MM.1S (cell line): ENCODE data around the gene MRPL51.

Experiments
- DNase-seq: peaks from one replicate; pipeline ENCODE4 v3.0.0-alpha.2; 2015
- H2AFZ ChIP-seq: fragments of 300-600 bp; sonication (generic); 2 replicates; pipeline ENCODE4 v1.6.0; 2016; ENCODE audit warnings: antibody characterized with exemption, low read length
- H3F3A ChIP-seq: fragments of 300-600 bp; sonication (generic); 2 replicates; pipeline ENCODE4 v1.6.1; 2016; ENCODE audit warnings: mild to moderate bottlenecking, antibody characterized with exemption, low read length, moderate library complexity, mixed read lengths; ENCODE audit not compliant: insufficient read depth
- H3K27ac ChIP-seq: fragments of 300-600 bp; sonication (generic); 2 replicates; pipeline ENCODE4 v1.5.1; 2016; ENCODE audit warnings: mild to moderate bottlenecking, low read length
- H3K27me3 ChIP-seq: fragments of 300-600 bp; sonication (generic); replicated peaks from 2 replicates; pipeline ENCODE4 v1.6.0; 2016; ENCODE audit warnings: low read length; ENCODE audit not compliant: insufficient read depth
- H3K36me3 ChIP-seq: fragments of 300-600 bp; sonication (generic); replicated peaks from 2 replicates; pipeline ENCODE4 v1.6.1; 2016; ENCODE audit warnings: mild to moderate bottlenecking, low read length, mixed read lengths; ENCODE audit not compliant: insufficient read depth
- H3K4me1 ChIP-seq: fragments of 300-600 bp; sonication (generic); 2 replicates; pipeline ENCODE4 v1.6.1; 2016; ENCODE audit warnings: low read length, mixed read lengths
- H3K4me2 ChIP-seq: fragments of 300-600 bp; sonication (generic); 2 replicates; pipeline ENCODE4 v1.6.0; 2016; ENCODE audit warnings: low read depth, low read length
- H3K4me3 ChIP-seq: fragments of 300-600 bp; sonication (generic); 2 replicates; pipeline ENCODE4 v1.5.1; 2016; ENCODE audit warnings: low read length, mixed read lengths
- H3K79me2 ChIP-seq: fragments of 300-600 bp; sonication (generic); 2 replicates; pipeline ENCODE4 v1.6.1; 2016; ENCODE audit warnings: mixed run types, low read length, mixed read lengths
- H3K9ac ChIP-seq: fragments of 300-600 bp; sonication (generic); 2 replicates; pipeline ENCODE4 v1.6.1; 2016; ENCODE audit warnings: low read length, mixed read lengths
- H3K9me2 ChIP-seq: fragments of 300-600 bp; sonication (generic); replicated peaks from 2 replicates; pipeline ENCODE4 v1.6.1; 2016; ENCODE audit warnings: mild to moderate bottlenecking, low read length, mixed read lengths; ENCODE audit not compliant: insufficient read depth
- H3K9me3 ChIP-seq: fragments of 300-600 bp; sonication (generic); replicated peaks from 2 replicates; pipeline ENCODE4 v1.6.1; 2016; ENCODE audit warnings: mild to moderate bottlenecking, low read length, mixed read lengths; ENCODE audit not compliant: insufficient read depth
- H4K20me1 ChIP-seq: fragments of 300-600 bp; sonication (generic); 2 replicates; pipeline ENCODE4 v1.6.1; 2016; ENCODE audit warnings: mild to moderate bottlenecking, low read length, moderate library complexity, mixed read lengths; ENCODE audit not compliant: insufficient read depth
- EZH2 ChIP-seq: fragments of 300-600 bp; sonication (generic); optimal IDR thresholded peaks from 2 replicates; pipeline ENCODE3; 2017; ENCODE audit warnings: low read depth, mild to moderate bottlenecking, antibody characterized with exemption, low read length, mixed read lengths
- EZH2phosphoT487 ChIP-seq: fragments of 300-600 bp; sonication (generic); IDR thresholded peaks from 2 replicates; pipeline ENCODE4 v1.6.1; 2018; ENCODE audit warnings: antibody characterized with exemption, low read length
- TF ChIP-seq, protein P1 (sequence below): fragments of 300-600 bp; sonication (generic); IDR thresholded peaks from 2 replicates; pipeline ENCODE4 v1.5.1; 2016; ENCODE audit warnings: antibody characterized with exemption, low read length, mixed read lengths

Gene MRPL51

DNA sequence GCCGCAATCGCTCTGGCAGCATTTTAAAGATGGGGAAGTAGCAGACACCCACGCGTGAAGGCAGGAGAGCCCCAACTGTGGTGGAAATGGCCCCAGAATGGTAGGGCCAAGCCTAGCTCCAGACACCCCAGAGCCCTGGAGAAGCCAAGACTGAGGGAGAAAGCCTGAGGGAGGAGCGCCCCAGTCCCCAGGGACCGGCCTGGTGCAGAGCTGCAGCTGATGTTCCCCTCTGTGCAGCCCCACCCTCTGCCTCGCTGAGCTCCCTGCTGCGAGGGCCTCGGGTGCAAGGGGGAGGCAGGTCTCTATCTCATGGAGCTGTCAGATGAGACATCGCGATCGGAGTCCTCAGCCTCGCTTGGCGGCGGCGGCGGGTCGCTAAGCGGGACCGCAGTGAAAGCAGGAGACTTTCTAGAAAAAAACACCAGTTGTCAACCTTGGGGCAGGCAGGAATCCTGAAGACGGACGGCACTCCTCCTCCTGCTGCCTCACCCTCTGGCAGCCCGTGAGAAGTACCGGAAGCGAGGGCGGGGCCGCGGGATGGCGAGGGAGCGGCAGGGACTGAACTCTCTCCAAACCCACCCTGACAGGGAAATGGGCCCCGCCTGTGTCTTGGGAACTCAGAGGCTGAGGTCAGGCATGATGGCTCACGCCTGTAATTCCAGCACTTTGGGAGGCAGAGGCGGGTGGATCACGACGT lies 47.3 kb upstream of the MRPL51 start:
- TF ChIP-seq, protein P1, sequence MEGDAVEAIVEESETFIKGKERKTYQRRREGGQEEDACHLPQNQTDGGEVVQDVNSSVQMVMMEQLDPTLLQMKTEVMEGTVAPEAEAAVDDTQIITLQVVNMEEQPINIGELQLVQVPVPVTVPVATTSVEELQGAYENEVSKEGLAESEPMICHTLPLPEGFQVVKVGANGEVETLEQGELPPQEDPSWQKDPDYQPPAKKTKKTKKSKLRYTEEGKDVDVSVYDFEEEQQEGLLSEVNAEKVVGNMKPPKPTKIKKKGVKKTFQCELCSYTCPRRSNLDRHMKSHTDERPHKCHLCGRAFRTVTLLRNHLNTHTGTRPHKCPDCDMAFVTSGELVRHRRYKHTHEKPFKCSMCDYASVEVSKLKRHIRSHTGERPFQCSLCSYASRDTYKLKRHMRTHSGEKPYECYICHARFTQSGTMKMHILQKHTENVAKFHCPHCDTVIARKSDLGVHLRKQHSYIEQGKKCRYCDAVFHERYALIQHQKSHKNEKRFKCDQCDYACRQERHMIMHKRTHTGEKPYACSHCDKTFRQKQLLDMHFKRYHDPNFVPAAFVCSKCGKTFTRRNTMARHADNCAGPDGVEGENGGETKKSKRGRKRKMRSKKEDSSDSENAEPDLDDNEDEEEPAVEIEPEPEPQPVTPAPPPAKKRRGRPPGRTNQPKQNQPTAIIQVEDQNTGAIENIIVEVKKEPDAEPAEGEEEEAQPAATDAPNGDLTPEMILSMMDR = no peak
- no peak for TF ChIP-seq EZH2
- Histone ChIP-seq H3K4me3 (no peak overlapping the region), H3K79me2 (peaks cover 21% of the 10 kb centered on the region), H2AFZ (no peak overlapping the region), H3K27me3 (no peaks in the 10 kb centered on the region), H3K9ac (no peak overlapping the region), H3K27ac (no peak overlapping the region), H3K36me3 (peaks cover 8% of the 10 kb centered on the region; the same call in 1 of the 2 replicates), H3F3A (peaks cover 48% of the 10 kb centered on the region), H3K9me2 (no peaks in the 10 kb centered on the region), H3K4me2 (no peak overlapping the region), H3K9me3 (no peaks in the 10 kb centered on the region), H4K20me1 (peaks cover 33% of the 10 kb centered on the region), H3K4me1 (peaks cover 7% of the 10 kb centered on the region)
- no peak for DNase-seq

DNA sequence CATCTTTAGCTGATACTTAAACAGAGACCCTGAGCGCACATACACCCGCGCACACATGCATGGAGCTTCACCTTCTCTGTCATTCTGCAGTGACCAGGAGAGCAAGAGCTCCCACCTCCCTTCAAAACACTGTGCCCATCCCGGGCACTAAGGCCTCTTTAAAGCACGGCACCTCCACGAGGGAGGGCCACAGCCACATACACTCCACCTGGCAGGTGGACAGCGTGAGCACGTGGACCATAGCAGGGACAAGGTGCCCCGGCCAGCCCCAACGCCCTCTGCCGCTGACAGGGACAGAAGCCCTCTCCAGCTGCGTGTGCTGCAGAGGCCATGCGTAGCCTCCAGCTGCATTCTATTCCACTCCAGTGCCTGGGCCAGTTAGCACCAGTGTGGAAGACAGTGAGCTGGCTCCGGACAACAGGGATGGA lies 46.7 kb upstream of the MRPL51 start:
- no peak overlapping the region for H3K4me2 ChIP-seq
- peaks cover 27% of the 10 kb centered on the region for H3K79me2 ChIP-seq
- H3K9me2 ChIP-seq = no peaks in the 10 kb centered on the region
- no peaks in the 10 kb centered on the region for H3K9me3 ChIP-seq
- DNase-seq = no peak
- TF ChIP-seq EZH2phosphoT487 = no peak
- no peak for TF ChIP-seq EZH2
- TF ChIP-seq, protein P1 = no peak
- no peak overlapping the region for H3K27ac ChIP-seq
- peaks cover 33% of the 10 kb centered on the region for H4K20me1 ChIP-seq
- peaks cover 54% of the 10 kb centered on the region for H3F3A ChIP-seq
- H3K27me3 ChIP-seq = no peaks in the 10 kb centered on the region
- no peak overlapping the region for H3K4me3 ChIP-seq
- H3K9ac ChIP-seq = no peak overlapping the region
- peaks cover 7% of the 10 kb centered on the region for H3K4me1 ChIP-seq
- no peak overlapping the region for H2AFZ ChIP-seq
- H3K36me3 ChIP-seq = peaks cover 8% of the 10 kb centered on the region; the same call in 1 of the 2 replicates

- no peak for TF ChIP-seq EZH2
- TF ChIP-seq, protein P1 = no peak
- TF ChIP-seq EZH2phosphoT487 = no peak
- no peak overlapping the region for H3K9ac ChIP-seq
- DNase-seq = no peak
- H3K4me1 ChIP-seq = peaks cover 7% of the 10 kb centered on the region
- H3K36me3 ChIP-seq = peaks cover 8% of the 10 kb centered on the region; the same call in 1 of the 2 replicates
- no peak overlapping the region for H3K4me2 ChIP-seq
- H3K4me3 ChIP-seq = no peak overlapping the region
- no peaks in the 10 kb centered on the region for H3K9me2 ChIP-seq
- peaks cover 32% of the 10 kb centered on the region for H3K79me2 ChIP-seq
- H3K9me3 ChIP-seq = no peaks in the 10 kb centered on the region
- H3F3A ChIP-seq = peaks cover 57% of the 10 kb centered on the region
- H3K27me3 ChIP-seq = no peaks in the 10 kb centered on the region
- no peak overlapping the region for H3K27ac ChIP-seq
- peaks cover 33% of the 10 kb centered on the region for H4K20me1 ChIP-seq
- no peak overlapping the region for H2AFZ ChIP-seq
Observed at GRCh38 chr12:6539314-6539682, 46.2 kb upstream of the MRPL51 start.
